ENCODE results near the gene NARS2.

The NARS2 gene

GRCh38 chr11:78417175-78417887, 157.3 kb downstream of the NARS2 start, which contains the start of gene GAB2:
TSS of gene GAB2 (minus strand) at chr11:78417820. CDS start at chr11:78417720, 100 bp downstream.
- peak within 1 kb of the TSS; percentile 81 for H3K4me3 ChIP-seq (ENCODE audit: low read length)
- no peak within 1 kb of the TSS for H3K27ac ChIP-seq (ENCODE audit: low read length)
- WGBS (ENCODE audit: insufficient coverage, insufficient read length), result no CpG with 5 or more reads among the region's 93 CpGs
- DNase-seq (ENCODE audit: low read depth, low spot score), result no peak
- H3K27me3 ChIP-seq (ENCODE audit: control insufficient read depth, insufficient read depth, low read length), result peaks cover 4% of the 10 kb centered on the region; the same call in 1 of the 2 replicates
- H3K9me3 ChIP-seq (ENCODE audit: control insufficient read depth, insufficient read depth, low read length), result no peaks in the 10 kb centered on the region
- no peaks in the 10 kb centered on the region for H3K4me1 ChIP-seq (ENCODE audit: control insufficient read depth, insufficient read depth, low read length)
- no peaks in the 10 kb centered on the region for H3K36me3 ChIP-seq (ENCODE audit: control insufficient read depth, insufficient read depth, low read length)

DNA sequence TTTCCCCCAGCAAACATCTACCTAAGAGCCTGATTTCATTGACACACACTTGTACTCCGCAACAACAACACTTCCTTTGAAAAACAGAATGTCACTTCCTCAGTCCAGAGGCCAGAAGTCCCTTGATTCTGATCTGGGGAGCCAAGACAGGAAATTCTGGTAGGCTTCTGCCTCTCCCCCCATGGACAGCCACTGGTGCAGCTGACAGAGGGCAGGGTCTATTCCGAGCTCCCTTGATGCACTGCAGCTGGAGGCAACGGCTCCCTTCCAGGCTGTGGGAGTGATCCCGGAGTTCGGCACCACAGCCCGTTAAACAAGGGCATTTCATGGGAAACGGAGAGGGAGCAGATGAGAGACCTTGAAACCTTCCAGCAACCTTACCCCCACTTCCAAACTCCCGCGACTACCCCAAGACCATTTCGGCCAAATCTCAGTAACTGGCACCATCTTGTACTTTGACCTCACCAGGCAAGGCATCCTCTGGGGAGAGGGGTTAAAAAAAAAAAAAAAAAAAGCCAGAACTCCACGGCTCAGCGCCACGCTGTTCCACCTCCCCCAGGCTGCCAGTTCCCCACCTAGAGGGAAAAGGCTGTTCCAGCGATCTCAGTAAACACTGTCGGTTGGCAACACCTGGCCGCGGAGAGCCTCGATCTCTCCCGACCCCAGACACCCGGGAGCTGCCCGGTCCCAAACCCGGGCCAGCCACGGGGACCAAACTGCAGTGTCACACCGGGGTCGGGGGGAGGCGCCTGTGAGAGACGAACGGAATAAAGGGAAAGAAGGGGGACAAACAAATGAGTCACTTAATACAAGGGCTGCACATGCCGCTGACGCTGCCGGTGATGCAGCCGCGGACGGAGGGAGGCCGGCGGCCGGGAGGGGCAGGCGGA, 158.1 kb downstream of the NARS2 start:
- Histone ChIP-seq H3K4me3 (ENCODE audit: low read length) (peak overlapping the region; percentile 81), H3K9me3 (ENCODE audit: control insufficient read depth, insufficient read depth, low read length) (no peaks in the 10 kb centered on the region), H3K36me3 (ENCODE audit: control insufficient read depth, insufficient read depth, low read length) (no peaks in the 10 kb centered on the region), H3K27me3 (ENCODE audit: control insufficient read depth, insufficient read depth, low read length) (peaks cover 4% of the 10 kb centered on the region; the same call in 1 of the 2 replicates), H3K27ac (ENCODE audit: low read length) (no peak overlapping the region), H3K4me1 (ENCODE audit: control insufficient read depth, insufficient read depth, low read length) (no peaks in the 10 kb centered on the region)
- WGBS (ENCODE audit: insufficient coverage, insufficient read length), result no CpG with 5 or more reads among the region's 38 CpGs
- no peak for DNase-seq (ENCODE audit: low read depth, low spot score)

- no peak overlapping the region for H3K27ac ChIP-seq (ENCODE audit: low read length)
- H3K4me3 ChIP-seq (ENCODE audit: low read length), result no peak overlapping the region
- H3K9me3 ChIP-seq (ENCODE audit: control insufficient read depth, insufficient read depth, low read length), result no peaks in the 10 kb centered on the region
- peaks cover 4% of the 10 kb centered on the region; the same call in 1 of the 2 replicates for H3K27me3 ChIP-seq (ENCODE audit: control insufficient read depth, insufficient read depth, low read length)
- H3K4me1 ChIP-seq (ENCODE audit: control insufficient read depth, insufficient read depth, low read length), result no peaks in the 10 kb centered on the region
- H3K36me3 ChIP-seq (ENCODE audit: control insufficient read depth, insufficient read depth, low read length), result no peaks in the 10 kb centered on the region
- no CpG with 5 or more reads among the region's 4 CpGs for WGBS (ENCODE audit: insufficient coverage, insufficient read length)
- DNase-seq (ENCODE audit: low read depth, low spot score), result no peak
Observed at GRCh38 chr11:78415338-78415737, 159.3 kb downstream of the NARS2 start.

GRCh38 chr11:78414321-78415051, 160.2 kb downstream of the NARS2 start:
- DNase-seq (ENCODE audit: low read depth, low spot score), result no peak
- Histone ChIP-seq H3K27ac (ENCODE audit: low read length) (no peak overlapping the region), H3K36me3 (ENCODE audit: control insufficient read depth, insufficient read depth, low read length) (no peaks in the 10 kb centered on the region), H3K4me1 (ENCODE audit: control insufficient read depth, insufficient read depth, low read length) (no peaks in the 10 kb centered on the region), H3K27me3 (ENCODE audit: control insufficient read depth, insufficient read depth, low read length) (peaks cover 4% of the 10 kb centered on the region; the same call in 1 of the 2 replicates), H3K4me3 (ENCODE audit: low read length) (no peak overlapping the region), H3K9me3 (ENCODE audit: control insufficient read depth, insufficient read depth, low read length) (no peaks in the 10 kb centered on the region)
- WGBS (ENCODE audit: insufficient coverage, insufficient read length), result no CpG with 5 or more reads among the region's 14 CpGs

GRCh38 chr11:78408619-78409018, 166.0 kb downstream of the NARS2 start:
- no CpG with 5 or more reads among the region's 3 CpGs for WGBS (ENCODE audit: insufficient coverage, insufficient read length)
- H3K27ac ChIP-seq (ENCODE audit: low read length), result no peak overlapping the region
- H3K9me3 ChIP-seq (ENCODE audit: control insufficient read depth, insufficient read depth, low read length), result no peaks in the 10 kb centered on the region
- DNase-seq (ENCODE audit: low read depth, low spot score), result no peak
- H3K4me3 ChIP-seq (ENCODE audit: low read length), result no peak overlapping the region
- H3K36me3 ChIP-seq (ENCODE audit: control insufficient read depth, insufficient read depth, low read length), result no peaks in the 10 kb centered on the region
- no peaks in the 10 kb centered on the region for H3K4me1 ChIP-seq (ENCODE audit: control insufficient read depth, insufficient read depth, low read length)
- H3K27me3 ChIP-seq (ENCODE audit: control insufficient read depth, insufficient read depth, low read length), result no peaks in the 10 kb centered on the region

DNA sequence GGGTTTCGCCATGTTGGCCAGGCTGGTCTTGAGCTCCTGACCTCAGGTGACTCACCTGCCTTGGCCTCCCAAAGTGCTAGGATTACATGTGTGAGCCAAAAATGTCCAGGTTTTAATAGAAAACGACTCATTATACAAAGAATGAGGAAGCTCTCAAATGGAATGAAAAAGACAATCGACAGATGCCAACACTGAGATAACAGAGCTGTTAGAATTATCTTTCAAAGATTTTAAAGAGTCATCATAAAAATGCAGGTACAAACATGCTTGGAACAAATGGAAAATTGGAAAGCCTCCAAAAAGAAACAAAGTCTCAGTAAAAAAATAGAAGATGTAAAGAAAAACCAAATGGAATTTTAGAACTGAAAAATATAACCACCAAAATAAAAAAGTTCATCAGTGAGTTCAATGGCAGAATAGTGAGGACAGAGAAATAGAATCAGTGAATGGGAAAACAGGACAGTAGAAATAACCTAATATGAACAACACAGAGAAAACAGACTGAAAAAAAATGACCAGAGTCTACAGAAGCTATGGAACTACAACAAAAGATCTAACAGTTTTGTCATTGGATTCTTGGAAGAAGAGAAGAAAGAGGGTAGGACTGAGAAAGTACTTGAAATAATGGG, 168.0 kb downstream of the NARS2 start:
- Histone ChIP-seq H3K4me1 (ENCODE audit: control insufficient read depth, insufficient read depth, low read length) (no peaks in the 10 kb centered on the region), H3K36me3 (ENCODE audit: control insufficient read depth, insufficient read depth, low read length) (no peaks in the 10 kb centered on the region), H3K27me3 (ENCODE audit: control insufficient read depth, insufficient read depth, low read length) (no peaks in the 10 kb centered on the region), H3K4me3 (ENCODE audit: low read length) (no peak overlapping the region), H3K9me3 (ENCODE audit: control insufficient read depth, insufficient read depth, low read length) (no peaks in the 10 kb centered on the region), H3K27ac (ENCODE audit: low read length) (no peak overlapping the region)
- WGBS (ENCODE audit: insufficient coverage, insufficient read length), result no CpG with 5 or more reads among the region's 3 CpGs
- DNase-seq (ENCODE audit: low read depth, low spot score), result no peak

GRCh38 chr11:78405805-78406204, 168.9 kb downstream of the NARS2 start:
- H3K4me3 ChIP-seq (ENCODE audit: low read length), result no peak overlapping the region
- no peaks in the 10 kb centered on the region for H3K36me3 ChIP-seq (ENCODE audit: control insufficient read depth, insufficient read depth, low read length)
- H3K4me1 ChIP-seq (ENCODE audit: control insufficient read depth, insufficient read depth, low read length), result no peaks in the 10 kb centered on the region
- H3K9me3 ChIP-seq (ENCODE audit: control insufficient read depth, insufficient read depth, low read length), result no peaks in the 10 kb centered on the region
- H3K27me3 ChIP-seq (ENCODE audit: control insufficient read depth, insufficient read depth, low read length), result no peaks in the 10 kb centered on the region
- no peak overlapping the region for H3K27ac ChIP-seq (ENCODE audit: low read length)
- DNase-seq (ENCODE audit: low read depth, low spot score), result no peak
- WGBS (ENCODE audit: insufficient coverage, insufficient read length), result no CpG with 5 or more reads among the region's 2 CpGs

DNA sequence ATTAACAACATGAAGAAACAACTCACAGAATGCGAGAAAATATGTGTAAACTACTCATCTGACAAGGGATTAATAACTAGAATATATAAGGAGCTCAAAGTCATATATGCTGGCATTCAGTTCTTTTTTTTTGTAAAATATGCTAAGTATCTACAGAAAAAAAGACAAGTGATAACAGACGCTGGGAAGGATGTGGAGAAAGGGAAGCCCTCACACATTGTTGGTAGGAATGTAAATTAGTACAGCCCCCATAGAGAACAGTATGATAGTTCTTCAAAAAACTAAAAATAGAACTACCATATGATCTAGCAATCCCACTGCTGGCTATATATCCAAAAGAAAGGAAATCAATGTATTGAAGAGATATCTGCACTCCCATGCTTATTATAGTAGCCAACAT, 170.9 kb downstream of the NARS2 start:
- WGBS (ENCODE audit: insufficient coverage, insufficient read length), result no CpG with 5 or more reads among the region's 2 CpGs
- H3K27ac ChIP-seq (ENCODE audit: low read length), result no peak overlapping the region
- H3K36me3 ChIP-seq (ENCODE audit: control insufficient read depth, insufficient read depth, low read length), result no peaks in the 10 kb centered on the region
- H3K27me3 ChIP-seq (ENCODE audit: control insufficient read depth, insufficient read depth, low read length), result no peaks in the 10 kb centered on the region
- DNase-seq (ENCODE audit: low read depth, low spot score), result no peak
- H3K4me1 ChIP-seq (ENCODE audit: control insufficient read depth, insufficient read depth, low read length), result peaks cover 1% of the 10 kb centered on the region; the same call in 1 of the 2 replicates
- H3K9me3 ChIP-seq (ENCODE audit: control insufficient read depth, insufficient read depth, low read length), result no peaks in the 10 kb centered on the region
- no peak overlapping the region for H3K4me3 ChIP-seq (ENCODE audit: low read length)

DNA sequence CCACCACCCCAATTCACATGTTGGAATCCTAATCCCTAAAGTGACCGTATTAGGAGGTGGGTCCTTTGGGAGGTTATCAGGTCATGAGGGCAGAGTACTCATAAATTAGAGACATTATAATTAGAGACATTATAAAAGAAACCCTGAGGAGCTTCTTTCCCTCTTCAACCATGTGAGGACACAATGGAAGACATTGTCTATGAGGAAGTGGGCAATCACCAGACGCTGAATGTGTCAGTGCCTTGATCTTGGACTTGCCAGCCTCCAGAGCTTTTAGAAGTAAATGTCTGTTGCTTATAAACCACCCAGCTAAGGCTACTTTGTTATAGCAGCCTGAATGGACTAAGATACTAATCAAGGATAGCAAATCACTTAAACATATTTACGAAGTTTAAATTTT, 171.8 kb downstream of the NARS2 start:
- no peaks in the 10 kb centered on the region for H3K9me3 ChIP-seq (ENCODE audit: control insufficient read depth, insufficient read depth, low read length)

GRCh38 chr11:78400702-78401101, 174.0 kb downstream of the NARS2 start:
- no peaks in the 10 kb centered on the region for H3K9me3 ChIP-seq (ENCODE audit: control insufficient read depth, insufficient read depth, low read length)
- H3K4me3 ChIP-seq (ENCODE audit: low read length), result no peak overlapping the region
- WGBS (ENCODE audit: insufficient coverage, insufficient read length), result no CpG with 5 or more reads among the region's 3 CpGs
- H3K36me3 ChIP-seq (ENCODE audit: control insufficient read depth, insufficient read depth, low read length), result no peaks in the 10 kb centered on the region
- H3K27ac ChIP-seq (ENCODE audit: low read length), result no peak overlapping the region
- peaks cover 1% of the 10 kb centered on the region; the same call in 1 of the 2 replicates for H3K4me1 ChIP-seq (ENCODE audit: control insufficient read depth, insufficient read depth, low read length)
- DNase-seq (ENCODE audit: low read depth, low spot score), result no peak
- no peaks in the 10 kb centered on the region; the same call in 1 of the 2 replicates for H3K27me3 ChIP-seq (ENCODE audit: control insufficient read depth, insufficient read depth, low read length)

More for the DNA sequence above, 171.8 kb downstream of the NARS2 start:
- WGBS (ENCODE audit: insufficient coverage, insufficient read length), result no CpG with 5 or more reads among the region's 3 CpGs
- Histone ChIP-seq H3K4me3 (ENCODE audit: low read length) (no peak overlapping the region), H3K27ac (ENCODE audit: low read length) (no peak overlapping the region), H3K36me3 (ENCODE audit: control insufficient read depth, insufficient read depth, low read length) (no peaks in the 10 kb centered on the region), H3K27me3 (ENCODE audit: control insufficient read depth, insufficient read depth, low read length) (no peaks in the 10 kb centered on the region; the same call in 1 of the 2 replicates), H3K4me1 (ENCODE audit: control insufficient read depth, insufficient read depth, low read length) (peaks cover 1% of the 10 kb centered on the region; the same call in 1 of the 2 replicates)
- no peak for DNase-seq (ENCODE audit: low read depth, low spot score)
